HEK293T (cell line): Measurements from ENCODE around the gene VASH2.

Source experiments
- BHLHE40 ChIP-seq: fragments of 450-650 bp; IDR thresholded peaks from 2 replicates; pipeline ENCODE4 v1.6.1; 2016; ENCODE audit warnings: mild to moderate bottlenecking, moderate library complexity, borderline replicate concordance
- FOXA1 ChIP-seq: fragments of 450-650 bp; IDR thresholded peaks from 2 replicates; pipeline ENCODE4 v1.6.1; 2016; ENCODE audit warnings: mild to moderate bottlenecking
- ZNF384 ChIP-seq: fragments of 450-650 bp; IDR thresholded peaks from 2 replicates; pipeline ENCODE4 v1.6.1; 2016

- TF ChIP-seq BHLHE40 (no peak), ZNF384 (no peak), FOXA1 (no peak)
Observed at GRCh38 chr1:212909652-212910063, 40.7 kb upstream of the VASH2 start.
